Testis (tissue), 3 donors: Measurements from ENCODE around the gene MINDY4. TPM values are rescaled to one million over a fixed set of nuclear protein-coding genes. Genes with fewer than 3 reads are reported as not detected.

Experiments used
- DNase-seq: peaks from one replicate; pipeline ENCODE4 v3.0.0-alpha.2; 2019
- H3K27ac ChIP-seq, 2 donors: fragments of 200-600 bp; sonication (generic); one replicate each; pipeline ENCODE4 v1.5.1; 2019
- H3K27me3 ChIP-seq: fragments of 200-600 bp; sonication (generic); one replicate; pipeline ENCODE4 v1.5.1; 2019
- H3K36me3 ChIP-seq: fragments of 200-600 bp; sonication (generic); one replicate; pipeline ENCODE4 v1.5.1; 2017; ENCODE audit warnings: low read depth; ENCODE audit errors: missing control alignments
- H3K4me1 ChIP-seq: fragments of 200-600 bp; sonication (generic); one replicate; pipeline ENCODE4 v1.5.1; 2019
- H3K4me3 ChIP-seq, 2 donors: fragments of 200-600 bp; sonication (generic); one replicate each; pipeline ENCODE4 v1.5.1; 2017 to 2019
- H3K9me3 ChIP-seq: fragments of 200-600 bp; sonication (generic); one replicate; pipeline ENCODE4 v1.5.1; 2017
- CTCF ChIP-seq, 3 experiments: fragments of 450-650 bp in 2 of 3; fragments of 200-600 bp in 1 of 3; sonication (generic) in 1 of 3; IDR thresholded peaks; one replicate each; pipeline ENCODE4 v1.5.1; 2016 to 2019; ENCODE audit warnings: antibody characterized with exemption in 3 of 3, mild to moderate bottlenecking in 2 of 3, moderate library complexity in 1 of 3
- POLR2A ChIP-seq: fragments of 450-650 bp; IDR thresholded peaks from one replicate; pipeline ENCODE4 v1.6.1; 2017; ENCODE audit warnings: antibody characterized with exemption, mild to moderate bottlenecking, moderate library complexity
- WGBS, 2 donors: methylation state at CpG; one replicate each; pipeline ENCODE4 v1.1.5; 2018; 5-methylcytosine and 5-hydroxymethylcytosine counted together
- intact Hi-C: fragments of 100-400 bp; cut with DNase I; formaldehyde crosslinking; loops from one replicate; pipeline ENCODE4 v1.15.1; 2023; ENCODE audit warnings: low total_unique reads
- polyA plus RNA-seq: library from polyadenylated mRNA; stranded (reverse); fragments of 350-450 nt; fragmentation: Illumina TruSeq; extraction: RNeasy Lipid Tissue Mini Kit (QIAGEN cat#74804); gene quantifications from one replicate; pipeline ENCODE4 v1.2.3, GENCODE V29; 2014; ENCODE audit warnings: low read depth, low replicate concordance; ENCODE audit not compliant: insufficient read depth
- total RNA-seq, 2 donors: library from RNA; depleted of rRNA; stranded (reverse); fragments of >200 nt; gene quantifications; one replicate each; pipeline ENCODE4 v1.2.3, GENCODE V29; 2016

MINDY4 gene
- total and polyA plus RNA-seq, 3 donors from 2014 or later, result 25.3 to 51.7 (median 47.6) TPM

GRCh38 chr7:30858576-30858975, 87.4 kb downstream of the MINDY4 start:
- TF ChIP-seq POLR2A, result no peak
- no peak for TF ChIP-seq CTCF (IDR thresholded peaks at IDR 0.05)
- intact Hi-C loops, result no loop called here
- Histone ChIP-seq H3K27me3 (no peaks in the 10 kb centered on the region), H3K36me3 (no peaks in the 10 kb centered on the region), H3K27ac (no peak overlapping the region), H3K4me3 (no peak overlapping the region), H3K9me3 (no peaks in the 10 kb centered on the region), H3K4me1 (peaks cover 22% of the 10 kb centered on the region)
- WGBS, 2 donors, result 83 to 93% methylated on average over 1 to 2 of the region's 2 CpGs
- DNase-seq, result no peak

- TF ChIP-seq CTCF (IDR thresholded peaks at IDR 0.05) (no peak), POLR2A (no peak)
- WGBS, 2 donors, result 92 to 97% methylated on average over 10 of the region's 10 CpGs
Measured at GRCh38 chr7:30859202-30859939, 88.2 kb downstream of the MINDY4 start.

DNA sequence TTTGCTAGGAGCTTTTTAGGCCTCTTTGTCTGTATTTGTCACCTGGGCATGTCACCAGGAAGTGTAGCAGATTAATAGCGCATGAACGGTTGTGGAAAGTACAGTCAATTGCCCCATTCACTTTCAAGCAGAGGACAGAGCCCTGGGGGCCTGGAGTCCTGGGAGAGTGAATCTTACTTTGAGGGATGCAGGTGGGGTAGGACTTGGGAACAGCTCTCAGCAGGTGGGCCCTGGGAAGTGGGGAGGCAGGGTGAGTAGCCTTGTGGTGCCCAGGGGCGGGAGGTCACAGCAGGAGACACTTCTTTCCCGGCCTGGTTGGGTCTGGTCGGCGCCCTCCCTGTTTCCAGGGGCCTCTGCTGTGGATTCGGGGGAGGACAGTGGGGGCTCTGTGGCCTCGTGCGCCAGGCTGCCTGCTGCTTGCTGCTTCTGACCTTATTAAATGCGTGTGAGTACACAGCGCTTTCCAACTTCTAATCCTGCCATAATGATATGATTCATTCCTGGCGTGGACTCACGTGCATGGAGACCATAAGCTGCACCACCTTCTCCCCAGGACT, 88.8 kb downstream of the MINDY4 start:
- H3K27ac ChIP-seq, result no peak overlapping the region
- no peak for DNase-seq
- peaks cover 22% of the 10 kb centered on the region for H3K4me1 ChIP-seq
- 89 to 90% methylated on average over 13 of the region's 13 CpGs for WGBS, 2 donors
- H3K36me3 ChIP-seq, result no peaks in the 10 kb centered on the region
- TF ChIP-seq CTCF (IDR thresholded peaks at IDR 0.05) (no peak), POLR2A (no peak)
- intact Hi-C loops, result no loop called here
- no peaks in the 10 kb centered on the region for H3K9me3 ChIP-seq
- H3K27me3 ChIP-seq, result no peaks in the 10 kb centered on the region
- no peak overlapping the region for H3K4me3 ChIP-seq

More at GRCh38 chr7:30859202-30859939, 88.2 kb downstream of the MINDY4 start:
- no peak for DNase-seq
- no peak overlapping the region for H3K27ac ChIP-seq
- no peaks in the 10 kb centered on the region for H3K27me3 ChIP-seq
- no peak overlapping the region for H3K4me3 ChIP-seq
- no peaks in the 10 kb centered on the region for H3K36me3 ChIP-seq
- no peaks in the 10 kb centered on the region for H3K9me3 ChIP-seq
- H3K4me1 ChIP-seq, result peaks cover 22% of the 10 kb centered on the region
- intact Hi-C loops, result no loop called here

DNA sequence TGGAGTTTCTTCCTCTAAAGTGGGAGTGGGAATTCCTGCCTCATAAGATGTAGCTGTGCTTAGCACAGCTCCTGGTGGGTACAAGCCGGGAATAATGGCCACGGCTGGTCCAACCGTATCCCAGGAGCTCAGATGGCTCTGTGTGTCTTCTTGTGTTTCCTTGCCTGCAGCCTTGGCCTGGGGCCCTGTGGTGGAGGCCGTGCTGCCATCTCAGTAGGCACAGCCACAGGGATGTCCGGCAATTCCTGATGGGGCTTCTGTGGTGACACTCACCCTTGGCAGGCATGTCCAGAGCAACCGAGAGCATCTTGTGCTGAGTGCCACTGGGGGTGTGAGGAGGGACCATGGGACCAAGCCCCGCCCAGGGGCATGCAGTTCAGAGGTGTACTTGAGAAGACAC, 90.4 kb downstream of the MINDY4 start:
- Histone ChIP-seq H3K4me1 (peaks cover 22% of the 10 kb centered on the region), H3K27me3 (no peaks in the 10 kb centered on the region), H3K4me3 (no peak overlapping the region), H3K27ac (no peak overlapping the region), H3K36me3 (no peaks in the 10 kb centered on the region), H3K9me3 (no peaks in the 10 kb centered on the region)
- no peak for TF ChIP-seq POLR2A
- no peak for TF ChIP-seq CTCF (IDR thresholded peaks at IDR 0.05)
- 85 to 93% methylated on average over 4 to 7 of the region's 7 CpGs for WGBS, 2 donors
- DNase-seq, result no peak
- intact Hi-C loops, result no loop called here
